Activated naive CD8-positive, alpha-beta T cell treated with anti-CD3 and anti-CD28 coated beads, Interleukin-2, amount 50 U/mL, for 24 hours (primary cell): Measurements from ENCODE around the gene ZMIZ1.
A peak's percentile ranks its signal among the peaks of the same experiment; 100 is the strongest.

Source experiments
- ATAC-seq: fragments of 150-1000 bp; cut with Tn5 transposase; one replicate; pipeline ENCODE4 v1.10.0; 2021
- DNase-seq: peaks from one replicate; pipeline ENCODE4 v3.0.0; 2021
- H3K27ac Mint-ChIP-seq: one replicate; pipeline ENCODE4 v1.8.0; 2021; ENCODE audit warnings: mild to moderate bottlenecking, mixed read lengths
- H3K27me3 Mint-ChIP-seq: one replicate; pipeline ENCODE4 v1.8.0; 2021; ENCODE audit warnings: mixed read lengths
- H3K36me3 Mint-ChIP-seq: one replicate; pipeline ENCODE4 v1.8.0; 2021; ENCODE audit warnings: low read depth, mixed read lengths
- H3K4me1 Mint-ChIP-seq: one replicate; pipeline ENCODE4 v1.8.0; 2021; ENCODE audit warnings: mixed read lengths
- H3K4me3 Mint-ChIP-seq: one replicate; pipeline ENCODE4 v1.8.0; 2021; ENCODE audit warnings: mild to moderate bottlenecking, moderate library complexity, mixed read lengths
- H3K9me3 Mint-ChIP-seq: one replicate; pipeline ENCODE4 v1.8.0; 2021; ENCODE audit warnings: mixed read lengths

The ZMIZ1 gene

DNA sequence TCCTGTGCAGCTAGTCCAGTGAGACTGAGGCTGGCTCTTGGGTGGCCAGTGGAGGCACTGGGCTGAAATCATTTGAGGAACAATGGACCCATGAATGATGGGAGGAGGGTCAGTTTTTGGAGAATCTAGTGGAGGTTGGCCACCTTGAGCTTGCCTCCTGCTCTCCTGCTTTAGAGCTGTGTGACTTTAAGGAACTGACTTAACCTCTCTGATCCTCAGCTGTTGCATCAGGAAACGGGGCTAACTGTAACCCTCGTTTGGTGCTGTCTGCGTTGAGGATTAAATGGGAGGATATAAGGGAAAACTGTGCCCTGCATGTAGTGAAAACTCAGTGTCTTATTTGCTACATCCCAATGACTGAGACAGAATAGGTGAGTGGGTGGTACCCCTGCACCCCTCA is 163.1 kb downstream of the ZMIZ1 start:
- Mint-ChIP-seq H3K4me3 (no peak overlapping the region), H3K4me1 (no peaks in the 10 kb centered on the region), H3K27me3 (no peaks in the 10 kb centered on the region), H3K36me3 (peaks cover 2% of the 10 kb centered on the region), H3K27ac (no peak overlapping the region), H3K9me3 (no peaks in the 10 kb centered on the region)
- ATAC-seq: no peak
- DNase-seq: no peak

DNA sequence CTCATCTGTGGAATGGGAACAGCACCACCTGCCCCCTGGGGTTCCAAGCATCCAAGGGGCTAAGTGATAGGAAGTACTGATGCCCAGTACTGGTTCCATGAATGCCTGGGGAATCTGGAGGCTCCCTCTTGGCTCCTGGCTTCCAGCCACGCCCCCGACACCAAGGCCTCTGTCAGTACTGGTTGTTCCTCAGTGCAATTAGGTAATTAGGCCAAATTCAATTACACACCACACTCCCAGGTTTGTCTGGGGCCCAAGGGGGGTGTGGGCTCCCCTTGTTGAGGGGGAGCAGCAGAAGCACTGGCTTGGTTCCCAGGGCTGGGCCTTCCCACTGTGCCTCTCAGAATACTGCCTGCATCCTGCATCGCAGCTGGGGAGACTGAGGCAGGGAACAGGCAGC is 164.1 kb downstream of the ZMIZ1 start:
- H3K4me3 Mint-ChIP-seq: no peak overlapping the region

DNA sequence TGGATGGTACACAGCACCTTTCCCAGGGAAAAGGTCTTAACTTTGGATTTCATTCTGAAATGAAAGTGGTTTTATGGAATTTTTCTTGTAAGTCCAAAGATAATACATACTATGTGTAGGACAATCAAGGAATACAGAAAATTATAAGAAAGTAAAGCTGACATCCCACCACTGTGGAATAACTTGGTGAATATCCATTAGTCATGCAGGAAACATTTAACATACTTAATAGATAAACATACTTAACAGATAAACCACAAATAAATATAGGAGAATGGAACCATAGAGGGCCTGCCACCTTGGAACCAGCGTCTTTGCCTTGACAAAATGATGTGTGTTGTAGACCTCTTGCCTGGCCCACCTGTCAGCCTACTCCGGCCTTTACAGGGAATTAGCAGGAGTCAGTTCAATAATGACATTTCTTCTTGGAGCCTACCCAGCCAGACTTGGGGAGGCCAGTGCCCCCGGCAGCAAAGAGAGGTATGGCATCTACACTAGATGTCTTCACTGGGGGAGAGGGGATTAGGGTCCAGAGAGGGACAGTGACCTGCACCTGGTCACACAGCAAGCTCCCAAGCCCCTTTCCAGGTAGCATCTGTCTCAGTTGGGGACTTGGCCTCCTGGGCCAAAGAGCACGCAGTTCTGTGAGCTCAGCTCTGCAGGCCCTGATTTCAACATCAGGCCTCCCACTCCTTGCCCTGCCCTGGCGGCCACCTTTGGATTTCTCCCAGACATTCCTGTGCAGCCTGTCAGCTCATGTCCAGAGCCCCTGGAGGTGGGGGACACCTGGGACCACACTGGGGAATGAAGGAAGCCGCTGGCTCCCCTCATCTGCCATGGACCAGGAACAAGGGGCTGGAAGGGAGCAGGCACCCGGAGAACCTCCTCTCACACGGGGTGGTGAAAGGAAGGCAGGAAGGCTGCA is 165.9 kb downstream of the ZMIZ1 start:
- ATAC-seq: no peak
- Mint-ChIP-seq H3K27me3 (no peaks in the 10 kb centered on the region), H3K4me3 (no peak overlapping the region), H3K4me1 (peaks cover 3% of the 10 kb centered on the region), H3K27ac (no peak overlapping the region), H3K36me3 (peaks cover 2% of the 10 kb centered on the region), H3K9me3 (no peaks in the 10 kb centered on the region)
- no peak for DNase-seq

More for the DNA sequence above, 164.1 kb downstream of the ZMIZ1 start:
- H3K9me3 Mint-ChIP-seq: no peaks in the 10 kb centered on the region
- no peak overlapping the region for H3K27ac Mint-ChIP-seq
- H3K27me3 Mint-ChIP-seq: no peaks in the 10 kb centered on the region
- ATAC-seq (no peak), DNase-seq (no peak)
- no peaks in the 10 kb centered on the region for H3K4me1 Mint-ChIP-seq
- peaks cover 2% of the 10 kb centered on the region for H3K36me3 Mint-ChIP-seq

DNA sequence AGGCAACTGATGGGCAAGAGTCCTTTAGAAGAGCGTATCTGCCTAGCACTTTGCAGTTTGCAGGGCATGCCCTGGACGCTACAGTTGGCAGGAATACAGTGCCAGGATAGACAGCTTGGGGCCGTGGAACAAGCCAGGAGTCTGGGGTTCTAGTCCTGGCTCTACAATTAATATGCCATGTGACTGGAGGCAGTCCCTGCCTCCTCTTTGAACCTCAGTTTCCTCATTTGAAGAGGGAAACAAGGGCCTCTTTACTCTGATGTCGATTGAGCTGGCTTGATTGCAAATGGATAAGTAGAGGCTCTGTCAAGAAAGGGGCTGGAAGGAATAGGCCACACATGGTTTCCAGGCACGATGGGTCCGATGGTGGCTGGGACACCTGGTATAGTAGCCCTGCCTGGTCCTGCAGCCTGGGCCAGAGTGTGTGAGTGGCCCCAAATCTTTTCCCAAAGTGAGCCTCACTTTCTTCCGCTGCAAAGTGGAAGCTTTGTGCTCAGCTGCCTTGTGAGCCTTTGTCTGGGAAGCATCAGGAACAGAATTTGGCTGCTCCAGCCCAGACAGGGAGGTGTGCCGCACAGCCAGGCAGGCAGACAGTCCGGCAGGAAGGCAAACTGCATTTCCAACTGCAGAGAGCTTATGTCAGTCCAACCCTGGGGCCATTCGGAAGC is 167.1 kb downstream of the ZMIZ1 start:
- DNase-seq (no peak), ATAC-seq (no peak)
- Mint-ChIP-seq H3K4me3 (no peak overlapping the region), H3K27me3 (no peaks in the 10 kb centered on the region), H3K36me3 (peaks cover 2% of the 10 kb centered on the region), H3K9me3 (no peaks in the 10 kb centered on the region), H3K27ac (no peak overlapping the region), H3K4me1 (peaks cover 9% of the 10 kb centered on the region)

GRCh38 chr10:79236433-79236765 is 167.6 kb downstream of the ZMIZ1 start:
- H3K27me3 Mint-ChIP-seq: no peaks in the 10 kb centered on the region
- no peak overlapping the region for H3K4me3 Mint-ChIP-seq
- no peak for DNase-seq
- no peak overlapping the region for H3K27ac Mint-ChIP-seq
- peaks cover 2% of the 10 kb centered on the region for H3K36me3 Mint-ChIP-seq
- no peak for ATAC-seq
- H3K9me3 Mint-ChIP-seq: no peaks in the 10 kb centered on the region
- H3K4me1 Mint-ChIP-seq: peaks cover 14% of the 10 kb centered on the region

DNA sequence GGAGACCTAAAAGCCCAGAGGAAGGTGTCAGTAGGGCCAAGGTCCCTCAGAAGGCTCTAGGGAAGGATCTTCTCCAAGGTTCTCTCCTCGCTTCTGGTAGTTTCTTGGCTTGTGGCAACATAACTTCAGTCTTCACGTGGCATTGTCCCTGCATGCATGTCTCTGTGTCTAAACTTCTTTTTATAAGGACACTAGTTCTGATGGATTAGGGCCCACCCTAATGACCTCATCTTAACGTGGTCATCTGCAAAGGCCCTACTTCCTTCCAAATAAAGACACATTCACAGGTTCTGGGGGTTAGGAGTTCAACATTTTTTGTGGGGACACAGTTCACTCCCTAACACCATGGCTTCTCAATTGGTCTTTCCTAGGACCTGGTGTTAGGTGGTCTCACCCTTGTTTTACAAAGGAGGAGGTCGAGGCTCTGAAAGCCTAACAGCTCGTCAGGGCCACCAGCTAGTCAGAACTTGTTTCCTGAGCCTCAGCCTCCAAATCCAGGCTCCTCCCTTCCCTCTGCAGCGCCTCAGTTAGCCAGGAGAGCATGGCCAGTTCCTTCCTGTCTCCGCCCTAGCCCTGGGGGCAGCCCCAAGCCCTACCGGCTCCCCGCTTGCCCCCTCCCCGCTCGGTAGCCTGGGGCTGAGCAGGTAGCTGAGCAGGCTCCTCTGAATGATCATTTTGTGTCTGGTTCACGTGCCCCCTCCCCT is 168.8 kb downstream of the ZMIZ1 start:
- peaks cover 18% of the 10 kb centered on the region for H3K4me1 Mint-ChIP-seq
- H3K27me3 Mint-ChIP-seq: no peaks in the 10 kb centered on the region
- no peak for ATAC-seq
- H3K27ac Mint-ChIP-seq: no peak overlapping the region
- no peak for DNase-seq
- peaks cover 2% of the 10 kb centered on the region for H3K36me3 Mint-ChIP-seq
- H3K4me3 Mint-ChIP-seq: no peak overlapping the region
- no peaks in the 10 kb centered on the region for H3K9me3 Mint-ChIP-seq

DNA sequence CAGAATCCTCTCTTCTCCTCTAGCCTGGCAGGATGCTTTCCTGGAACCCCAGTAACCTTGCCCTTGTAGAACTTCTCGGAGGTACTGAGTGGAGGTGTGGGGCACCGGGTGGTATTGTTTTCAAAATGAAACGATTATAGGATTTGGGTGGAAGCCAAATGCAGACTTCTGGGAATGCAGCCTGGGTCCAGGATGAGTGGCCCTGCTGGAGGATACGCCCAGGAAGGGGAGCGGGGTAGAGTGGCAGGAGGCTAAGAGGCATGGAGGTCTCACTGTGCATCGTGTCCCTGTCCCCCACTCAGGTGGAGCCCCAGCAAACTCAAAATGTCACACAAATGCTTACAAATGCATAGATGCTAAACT is 169.4 kb downstream of the ZMIZ1 start:
- H3K9me3 Mint-ChIP-seq: no peaks in the 10 kb centered on the region
- H3K27ac Mint-ChIP-seq: no peak overlapping the region
- no peak for DNase-seq
- H3K27me3 Mint-ChIP-seq: no peaks in the 10 kb centered on the region
- peaks cover 18% of the 10 kb centered on the region for H3K4me1 Mint-ChIP-seq
- no peak for ATAC-seq
- H3K4me3 Mint-ChIP-seq: no peak overlapping the region
- peaks cover 2% of the 10 kb centered on the region for H3K36me3 Mint-ChIP-seq

- H3K27ac Mint-ChIP-seq: no peak overlapping the region
- no peaks in the 10 kb centered on the region for H3K27me3 Mint-ChIP-seq
- DNase-seq (no peak), ATAC-seq (no peak)
- no peaks in the 10 kb centered on the region for H3K9me3 Mint-ChIP-seq
- peaks cover 2% of the 10 kb centered on the region for H3K36me3 Mint-ChIP-seq
- no peak overlapping the region for H3K4me3 Mint-ChIP-seq
- H3K4me1 Mint-ChIP-seq: peaks cover 18% of the 10 kb centered on the region
These were observed 169.8 kb downstream of the ZMIZ1 start for GRCh38 chr10:79238606-79239005.

DNA sequence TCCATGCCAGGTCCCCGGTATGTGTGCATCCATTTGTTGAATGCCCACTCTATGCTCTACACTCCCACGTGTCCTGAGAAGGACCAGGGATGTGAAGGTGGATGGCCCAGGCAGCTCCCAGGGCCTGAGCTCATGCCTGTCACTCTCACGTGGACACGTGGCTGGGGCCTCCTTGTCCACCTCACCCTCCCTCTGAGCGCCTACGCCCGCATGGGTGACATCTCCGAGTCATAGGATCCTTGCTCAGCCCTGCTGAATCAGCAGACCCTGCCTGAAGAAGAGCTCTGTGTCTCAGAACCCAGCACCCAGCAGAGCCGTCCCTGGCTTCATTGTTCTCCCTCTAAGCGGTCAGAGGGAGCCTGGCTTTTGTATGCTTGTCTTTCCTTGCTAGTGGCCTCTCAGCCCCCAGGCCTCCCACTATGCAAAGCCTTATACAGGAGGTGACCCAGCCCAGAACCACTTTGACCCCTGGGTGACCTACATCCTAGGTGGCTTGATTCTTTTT is 170.6 kb downstream of the ZMIZ1 start:
- Mint-ChIP-seq H3K36me3 (peaks cover 5% of the 10 kb centered on the region), H3K9me3 (no peaks in the 10 kb centered on the region), H3K27ac (no peak overlapping the region), H3K27me3 (no peaks in the 10 kb centered on the region), H3K4me3 (no peak overlapping the region), H3K4me1 (peaks cover 25% of the 10 kb centered on the region)
- DNase-seq (peak; percentile 16), ATAC-seq (no peak)

DNA sequence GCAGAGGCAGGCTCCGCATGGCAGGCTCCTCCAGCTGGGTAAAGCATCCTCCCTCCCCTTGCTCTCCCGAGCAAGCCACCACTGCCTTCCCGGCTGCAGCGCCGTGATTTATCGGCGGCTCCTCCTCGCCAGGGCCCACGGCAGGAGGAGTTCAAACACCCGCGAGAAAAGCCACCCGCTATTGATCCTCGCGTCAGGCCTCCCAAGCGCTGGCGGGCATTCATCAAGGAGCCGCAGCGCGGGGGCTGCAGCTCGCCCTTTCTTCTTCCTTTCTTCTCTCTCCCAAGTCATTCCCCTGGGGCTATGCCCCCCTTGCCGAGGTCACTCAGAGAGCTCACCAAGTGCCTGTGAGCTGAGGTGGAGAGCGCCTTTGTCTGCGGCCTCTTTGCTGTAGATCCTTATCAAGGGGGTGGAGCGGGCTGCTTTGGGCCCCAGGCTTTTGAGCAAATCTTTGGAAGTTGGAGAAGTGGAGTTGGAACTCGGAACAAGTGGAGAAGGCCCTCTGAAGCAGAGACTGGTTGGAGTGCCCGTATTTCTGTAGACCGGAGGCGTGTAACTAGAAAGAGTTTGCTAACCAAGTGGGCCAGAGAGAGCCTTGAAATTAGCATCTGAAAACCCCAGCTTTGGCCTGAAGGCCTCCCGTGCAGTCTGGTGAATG is 171.3 kb downstream of the ZMIZ1 start:
- Mint-ChIP-seq H3K27ac (no peak overlapping the region), H3K4me1 (peaks cover 32% of the 10 kb centered on the region), H3K36me3 (peaks cover 8% of the 10 kb centered on the region), H3K27me3 (no peaks in the 10 kb centered on the region), H3K4me3 (no peak overlapping the region), H3K9me3 (no peaks in the 10 kb centered on the region)
- DNase-seq (no peak), ATAC-seq (no peak)

- peaks cover 10% of the 10 kb centered on the region for H3K36me3 Mint-ChIP-seq
- H3K4me3 Mint-ChIP-seq: peak overlapping the region; percentile 79
- H3K27ac Mint-ChIP-seq: peak overlapping the region; percentile 87
- H3K4me1 Mint-ChIP-seq: peaks cover 47% of the 10 kb centered on the region
- ATAC-seq (no peak), DNase-seq (peak; percentile 9)
- H3K9me3 Mint-ChIP-seq: no peaks in the 10 kb centered on the region
- no peaks in the 10 kb centered on the region for H3K27me3 Mint-ChIP-seq
These were observed 172.8 kb downstream of the ZMIZ1 start for GRCh38 chr10:79241629-79241989.

DNA sequence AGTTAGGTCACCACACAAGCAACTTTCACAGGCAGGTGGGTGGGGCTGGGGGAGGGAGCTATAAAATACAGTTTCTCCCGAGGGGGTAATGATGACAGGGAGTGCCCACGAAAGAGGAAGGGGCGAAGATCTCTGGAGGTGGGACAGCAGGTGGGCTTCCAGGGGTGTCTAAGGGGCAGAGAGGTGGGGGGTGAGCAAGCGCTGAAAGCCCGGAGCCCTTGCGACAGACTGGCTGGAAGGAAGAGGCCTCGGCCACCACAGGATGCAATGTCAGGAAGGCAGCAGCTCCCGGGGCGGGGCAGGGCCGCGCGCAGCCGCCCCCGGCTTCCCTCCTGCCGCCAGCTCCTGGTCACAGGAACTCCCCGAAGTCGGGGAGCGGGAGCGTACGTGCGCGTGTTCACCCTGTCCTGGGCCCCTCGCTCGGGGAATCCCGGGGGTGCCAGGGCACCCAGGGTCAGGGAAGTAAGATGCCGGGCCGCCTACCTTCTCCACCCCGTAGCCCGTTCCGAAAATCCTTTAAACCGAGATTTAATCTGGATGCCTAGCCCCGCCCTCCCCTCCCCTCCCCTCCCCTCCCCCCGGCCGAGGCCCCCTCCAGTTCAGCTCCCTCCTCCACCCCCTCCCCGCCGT is 173.3 kb downstream of the ZMIZ1 start:
- Mint-ChIP-seq H3K9me3 (no peaks in the 10 kb centered on the region), H3K4me3 (peak overlapping the region; percentile 79), H3K36me3 (peaks cover 10% of the 10 kb centered on the region), H3K4me1 (peaks cover 50% of the 10 kb centered on the region), H3K27me3 (no peaks in the 10 kb centered on the region), H3K27ac (peak overlapping the region; percentile 87)
- DNase-seq (peak; percentile 85), ATAC-seq (peak; percentile 65)

- DNase-seq (peak; percentile 68), ATAC-seq (peak; percentile 30)
- Mint-ChIP-seq H3K9me3 (no peaks in the 10 kb centered on the region), H3K4me1 (peaks cover 56% of the 10 kb centered on the region), H3K27me3 (no peaks in the 10 kb centered on the region), H3K4me3 (peak overlapping the region; percentile 79), H3K36me3 (peaks cover 10% of the 10 kb centered on the region), H3K27ac (peak overlapping the region; percentile 52)
These were observed 173.9 kb downstream of the ZMIZ1 start for GRCh38 chr10:79242620-79243152.
